Kidney (tissue), 14 donors: Measurements from ENCODE around the gene TENT5A. TPM values are rescaled to one million over a fixed set of nuclear protein-coding genes. Genes with fewer than 3 reads are reported as not detected.

Source experiments
- DNase-seq, 5 donors: peaks; one replicate each; pipeline ENCODE4 v3.0.0-alpha.2; 2013 to 2020
- FAIRE-seq: peaks from 2 replicates; lab custom pipeline; 2012; peaks lifted over from hg19 to GRCh38; lab: Jason Lieb, UNC
- H3K27ac ChIP-seq, 2 donors: one replicate each; pipeline ENCODE4 v1.7.0; 2013; ENCODE audit warnings: low read depth in 2 of 2, low read length in 2 of 2, inconsistent platforms in 1 of 2
- H3K27me3 ChIP-seq: one replicate; pipeline ENCODE4 v1.7.1; 2013; ENCODE audit warnings: low read length, inconsistent platforms; ENCODE audit not compliant: control insufficient read depth, insufficient read depth
- H3K36me3 ChIP-seq, 3 donors: one replicate each; pipeline versions ENCODE4 v1.7.0 to v1.7.1; 2013; ENCODE audit warnings: low read length in 3 of 3, control low read depth in 1 of 3, inconsistent platforms in 1 of 3; ENCODE audit not compliant: insufficient read depth in 3 of 3, control insufficient read depth in 2 of 3
- H3K4me1 ChIP-seq, 3 donors: one replicate each; pipeline versions ENCODE4 v1.7.0 to v1.7.1; 2013; ENCODE audit warnings: low read length in 3 of 3, inconsistent platforms in 1 of 3, low read depth in 1 of 3; ENCODE audit not compliant: control insufficient read depth in 2 of 3, insufficient read depth in 2 of 3
- H3K4me3 ChIP-seq, 3 donors: one replicate each; pipeline versions ENCODE4 v1.7.0 to v1.8.1; 2013; ENCODE audit warnings: low read length in 3 of 3, control low read depth in 1 of 3, inconsistent platforms in 1 of 3
- H3K9ac ChIP-seq, 3 donors: one replicate each; pipeline versions ENCODE4 v1.7.0 to v1.7.1; 2013; ENCODE audit warnings: low read length in 3 of 3, control low read depth in 1 of 3, inconsistent platforms in 1 of 3
- H3K9me3 ChIP-seq, 3 donors: one replicate each; pipeline versions ENCODE4 v1.7.0 to v1.7.1; 2013; ENCODE audit warnings: low read length in 3 of 3, control low read depth in 1 of 3, inconsistent platforms in 1 of 3; ENCODE audit not compliant: control insufficient read depth in 2 of 3, insufficient read depth in 1 of 3
- CTCF ChIP-seq: IDR thresholded peaks from 3 replicates; pipeline ENCODE4 v1.5.1; 2012; ENCODE audit warnings: mild to moderate bottlenecking, moderate library complexity, borderline replicate concordance; ENCODE audit not compliant: insufficient read depth; ENCODE audit errors: extremely low read depth
- intact Hi-C: fragments of 100-400 bp; cut with DNase I; formaldehyde crosslinking; loops from one replicate; pipeline ENCODE4 v1.11.1; 2022
- polyA plus RNA-seq: library from polyadenylated mRNA; stranded (reverse); fragments of 350-450 nt; fragmentation: Illumina TruSeq; extraction: RNeasy Lipid Tissue Mini Kit (QIAGEN cat#74804); gene quantifications from one replicate; pipeline ENCODE4 v1.2.3, GENCODE V29; 2014; ENCODE audit warnings: low read depth, low replicate concordance; ENCODE audit not compliant: insufficient read depth
- total RNA-seq: library from RNA; stranded (reverse); fragmentation: NEBNext Ultra II Directional; extraction: Animal tissue kit (Norgen Biotek cat#: 25700); gene quantifications from one replicate; pipeline ENCODE4 v1.2.1, GENCODE V29; 2021
- donor health status: control.
- donor health status: control.
- donor health status: control.
- donor health status: control.
- donor health status: control.
- donor health status: DM: yes; HTN: yes; CAD: no.
- donor health status: Normal renal cell carcinoma (clear cell type).

Gene TENT5A
- total and polyA plus RNA-seq, 2 donors from 2014 or later: 3.2 to 13.4 TPM

DNA sequence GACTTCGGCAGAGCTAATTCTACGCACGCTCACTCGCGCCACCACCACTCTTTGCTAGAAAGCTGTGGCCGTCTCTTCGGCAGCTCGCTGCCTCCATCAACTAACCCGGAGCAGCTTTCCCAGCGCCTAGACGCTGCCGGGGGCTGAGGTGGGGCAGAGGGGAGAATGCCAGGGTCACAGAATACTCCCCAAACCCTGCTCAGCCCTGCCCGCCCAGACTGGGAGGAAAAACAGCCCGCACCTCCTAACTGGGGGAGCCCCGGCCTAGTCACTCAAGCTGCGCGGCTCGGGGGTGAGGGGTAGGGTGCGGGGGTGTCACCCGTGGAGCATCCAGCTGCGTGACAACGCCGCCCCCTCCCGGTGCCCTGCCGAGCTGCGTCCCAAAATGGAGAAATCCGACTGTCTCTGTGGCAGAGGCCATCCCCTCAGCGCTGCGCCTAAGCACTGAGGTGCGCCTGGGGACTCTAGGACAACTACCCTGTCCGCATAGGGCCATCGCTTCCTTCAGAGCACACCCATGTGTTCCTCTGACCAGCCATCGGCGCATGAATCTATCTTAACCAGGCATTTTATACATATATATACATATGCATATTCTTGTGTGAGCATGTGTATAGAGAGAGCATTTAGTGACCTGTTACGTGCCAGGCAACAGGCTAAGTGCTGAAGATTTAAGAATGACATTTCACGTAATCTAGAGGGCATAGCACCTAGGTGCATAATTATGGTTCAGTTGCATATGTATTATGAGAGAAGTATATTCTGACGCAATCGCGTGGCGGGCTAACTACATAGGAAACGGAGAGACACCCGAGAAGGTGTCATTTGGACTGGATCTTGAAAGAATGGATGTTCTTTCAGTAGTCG is 1.5 kb upstream of the TENT5A start:
- peaks cover 0 to 5% (median 4%) of the 10 kb centered on the region in 3 donors for H3K4me1 ChIP-seq
- intact Hi-C loops: no loop called here
- no peak for FAIRE-seq

DNA sequence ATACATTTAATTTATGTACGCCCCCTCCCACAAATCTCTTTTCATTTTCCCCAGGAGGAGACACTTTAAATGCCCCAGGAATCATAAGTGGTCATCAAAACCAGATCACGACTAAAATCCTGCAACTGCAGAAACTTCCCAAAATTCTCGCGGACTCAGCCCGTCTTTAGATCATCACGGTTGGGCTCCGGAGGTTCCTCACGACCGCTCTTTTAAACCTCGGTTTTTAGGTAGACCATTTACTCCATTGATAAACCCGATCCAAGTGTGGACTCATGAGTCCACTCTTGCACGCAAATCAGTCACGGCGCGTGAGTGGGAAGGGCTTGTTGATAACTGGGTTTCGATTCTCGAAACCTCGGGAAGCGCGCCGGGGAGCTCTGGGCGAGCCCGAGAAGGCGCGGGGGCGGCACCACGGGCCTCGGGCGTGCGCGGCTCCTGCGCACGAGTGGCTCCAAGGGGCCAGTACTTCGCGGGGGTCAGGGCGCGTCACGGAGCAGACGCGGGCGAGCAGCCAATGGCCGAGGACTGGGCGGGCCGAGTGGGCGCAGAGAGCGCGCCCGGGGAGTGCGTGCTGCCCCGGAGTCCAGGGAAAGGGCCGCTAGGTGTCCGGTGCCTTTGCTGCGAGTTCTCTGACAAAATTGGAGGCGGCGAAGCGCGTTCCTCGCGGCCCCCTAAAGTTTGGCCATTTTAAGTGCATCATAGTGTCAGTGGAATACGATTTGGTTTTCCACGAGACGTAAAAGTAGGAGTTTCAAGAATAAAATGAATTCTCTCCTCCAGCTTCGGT is 635 bp upstream of the TENT5A start:
- peak overlapping the region; percentile 77 to 97 (median 81) for H3K4me3 ChIP-seq
- DNase-seq (peak; percentile 85 to 97 (median 88)), FAIRE-seq (no peak)
- H3K27me3 ChIP-seq: peaks cover 3% of the 10 kb centered on the region
- H3K36me3 ChIP-seq: no peaks in the 10 kb centered on the region
- no peak for TF ChIP-seq CTCF
- H3K9me3 ChIP-seq: no peaks in the 10 kb centered on the region
- H3K4me1 ChIP-seq: peaks cover 0 to 5% (median 4%) of the 10 kb centered on the region in 3 donors
- H3K9ac ChIP-seq: peak overlapping the region; percentile 40 to 95 (median 82)
- intact Hi-C loops: no loop called here
- H3K27ac ChIP-seq: peak overlapping the region; percentile 97 to 99

More for the DNA sequence above, 1.5 kb upstream of the TENT5A start:
- H3K9me3 ChIP-seq: no peaks in the 10 kb centered on the region
- no peaks in the 10 kb centered on the region for H3K36me3 ChIP-seq
- H3K9ac ChIP-seq: peak overlapping the region; percentile 40 to 95 (median 74)
- H3K4me3 ChIP-seq: peak overlapping the region; percentile 74 to 97 (median 81)
- peak overlapping the region; percentile 97 to 99 for H3K27ac ChIP-seq
- peak; percentile 65 to 95 (median 78) for DNase-seq
- TF ChIP-seq CTCF: peak; percentile 80
- H3K27me3 ChIP-seq: peaks cover 3% of the 10 kb centered on the region

GRCh38 chr6:81751388-81752083 is 945 bp downstream of the TENT5A start:
- DNase-seq: peak; percentile 33 to 87 (median 47)
- H3K9ac ChIP-seq: peak overlapping the region; percentile 7 to 63 (median 36)
- H3K4me1 ChIP-seq: peaks cover 0 to 5% (median 4%) of the 10 kb centered on the region in 3 donors
- H3K9me3 ChIP-seq: no peaks in the 10 kb centered on the region
- FAIRE-seq: no peak
- H3K27me3 ChIP-seq: peaks cover 3% of the 10 kb centered on the region
- H3K27ac ChIP-seq: peak overlapping the region; percentile 97 to 99
- intact Hi-C loops: no loop called here
- no peak for TF ChIP-seq CTCF
- H3K4me3 ChIP-seq: peak overlapping the region; percentile 77 to 97 (median 77)
- no peaks in the 10 kb centered on the region for H3K36me3 ChIP-seq
